IMR-90 (cell line): ENCODE measurements around the gene TNRC6A. TPM values are rescaled to one million over a fixed set of nuclear protein-coding genes. Genes with fewer than 3 reads are reported as not detected.

Source experiments
- ATAC-seq: fragments of 200-7000 bp; cut with Tn5 transposase; 2 replicates; pipeline ENCODE4 v1.9.1; 2020; ENCODE audit warnings: low read depth, mild to moderate bottlenecking, moderate library complexity
- BruUV-seq: library from RNA; stranded (reverse); fragments of 400-500 nt; replicated peaks from 2 replicates; lab custom pipeline; 2021; lab: Mats Ljungman, UMichigan
- CTCF ChIA-PET: fragments of 300-600 bp; formaldehyde crosslinking; extraction: SDS; loops from one replicate; lab custom pipeline; 2021; ENCODE audit warnings: antibody characterized with exemption; lab: Yijun Ruan, JAX
- POLR2A ChIA-PET: fragments of 300-600 bp; sonication (Branson Sonifier 250); formaldehyde crosslinking; loops from one replicate; lab custom pipeline; 2022; ENCODE audit warnings: antibody characterized with exemption; ENCODE audit not compliant: unreplicated experiment; lab: Charles Lee
- DNase-seq: peaks from one replicate; pipeline ENCODE4 v3.0.0; 2013
- H2AFZ ChIP-seq: replicated peaks from 2 replicates; pipeline ENCODE3; 2013; ENCODE audit warnings: low read length, mild to moderate bottlenecking; ENCODE audit not compliant: poor library complexity
- H2AK5ac ChIP-seq: 2 replicates; pipeline ENCODE4 v1.6.1; 2013; ENCODE audit warnings: low read depth, low read length, inconsistent platforms
- H2AK9ac ChIP-seq: replicated peaks from 2 replicates; pipeline ENCODE3; 2013; ENCODE audit warnings: mild to moderate bottlenecking, low read depth, low read length, moderate library complexity; ENCODE audit not compliant: poor library complexity
- H2BK120ac ChIP-seq: 2 replicates; pipeline ENCODE4 v1.6.1; 2013; ENCODE audit warnings: low read depth, low read length, inconsistent platforms
- H2BK15ac ChIP-seq: 3 replicates; pipeline ENCODE4 v1.6.1; 2013; ENCODE audit warnings: low read depth, low read length, inconsistent platforms
- H2BK20ac ChIP-seq: 2 replicates; pipeline ENCODE4 v1.6.1; 2013; ENCODE audit warnings: low read depth, mild to moderate bottlenecking, inconsistent platforms, low read length, moderate library complexity
- H2BK5ac ChIP-seq: 2 replicates; pipeline ENCODE4 v1.6.1; 2013; ENCODE audit warnings: mild to moderate bottlenecking, low read depth, low read length, inconsistent platforms; ENCODE audit not compliant: poor library complexity, severe bottlenecking
- H3K14ac ChIP-seq: replicated peaks from 2 replicates; pipeline ENCODE4 v1.6.1; 2013; ENCODE audit warnings: low read depth, low read length, inconsistent platforms
- H3K18ac ChIP-seq: 2 replicates; pipeline ENCODE4 v1.6.1; 2013; ENCODE audit warnings: low read depth, low read length, control low read depth
- H3K23ac ChIP-seq: 2 replicates; pipeline ENCODE4 v1.6.1; 2013; ENCODE audit warnings: low read depth, low read length, inconsistent platforms
- H3K27ac ChIP-seq: 2 replicates; pipeline ENCODE4 v1.5.1; 2013; ENCODE audit warnings: mild to moderate bottlenecking, control low read depth, low read length; ENCODE audit not compliant: insufficient read depth
- H3K27me3 ChIP-seq: 2 replicates; pipeline ENCODE4 v1.6.1; 2013; ENCODE audit warnings: low read length; ENCODE audit not compliant: control insufficient read depth, insufficient read depth
- H3K36me3 ChIP-seq: 2 replicates; pipeline ENCODE4 v1.6.1; 2013; ENCODE audit warnings: low read length, mixed read lengths; ENCODE audit not compliant: control insufficient read depth, insufficient read depth
- H3K4ac ChIP-seq: 2 replicates; pipeline ENCODE4 v1.6.1; 2013; ENCODE audit warnings: low read depth, low read length, inconsistent platforms
- H3K4me1 ChIP-seq: 2 replicates; pipeline ENCODE4 v1.6.1; 2013; ENCODE audit warnings: low read length, mixed read lengths; ENCODE audit not compliant: control insufficient read depth, insufficient read depth
- H3K4me2 ChIP-seq: 2 replicates; pipeline ENCODE4 v1.6.1; 2013; ENCODE audit warnings: low read depth, mild to moderate bottlenecking, control low read depth, low read length, moderate library complexity
- H3K4me3 ChIP-seq: 2 replicates; pipeline ENCODE4 v1.5.1; 2013; ENCODE audit warnings: low read depth, mild to moderate bottlenecking, control low read depth, low read length, moderate library complexity; ENCODE audit not compliant: insufficient read depth
- H3K56ac ChIP-seq: 2 replicates; pipeline ENCODE4 v1.6.1; 2013; ENCODE audit warnings: low read length, inconsistent platforms; ENCODE audit not compliant: insufficient read depth; ENCODE audit errors: extremely low read depth
- H3K79me1 ChIP-seq, 2 experiments: 2 replicates each; pipeline ENCODE4 v1.6.1; 2013; ENCODE audit warnings: low read length in 2 of 2, inconsistent platforms in 1 of 2, low read depth in 1 of 2
- H3K9ac ChIP-seq: 2 replicates; pipeline ENCODE4 v1.6.1; 2013; ENCODE audit warnings: low read depth, low read length, control low read depth
- H3K9me1 ChIP-seq: 2 replicates; pipeline ENCODE4 v1.6.1; 2013; ENCODE audit warnings: low read length, inconsistent platforms; ENCODE audit not compliant: insufficient read depth
- H3K9me3 ChIP-seq: 2 replicates; pipeline ENCODE4 v1.6.1; 2013; ENCODE audit warnings: low read length; ENCODE audit not compliant: control insufficient read depth, insufficient read depth
- H4K20me1 ChIP-seq: 2 replicates; pipeline ENCODE4 v1.6.1; 2013; ENCODE audit warnings: low read length, inconsistent platforms; ENCODE audit not compliant: insufficient read depth
- H4K5ac ChIP-seq: 2 replicates; pipeline ENCODE4 v1.6.1; 2013; ENCODE audit warnings: mild to moderate bottlenecking, low read depth, low read length, control low read depth
- H4K8ac ChIP-seq, 2 experiments: 2 replicates each; pipeline ENCODE4 v1.6.1; 2013; ENCODE audit warnings: low read depth in 2 of 2, low read length in 2 of 2, control low read depth in 1 of 2, inconsistent platforms in 1 of 2
- H4K91ac ChIP-seq: 2 replicates; pipeline ENCODE4 v1.6.1; 2013; ENCODE audit warnings: low read depth, low read length, inconsistent platforms; ENCODE audit not compliant: insufficient read depth
- CEBPB ChIP-seq: IDR thresholded peaks from 2 replicates; pipeline ENCODE4 v1.6.1; 2012; ENCODE audit warnings: low read depth, low read length, improper control_type of control experiment
- CHD1 ChIP-seq: IDR thresholded peaks from 2 replicates; pipeline ENCODE4 v1.6.1; 2012; ENCODE audit warnings: low read depth, low read length, improper control_type of control experiment
- FOS ChIP-seq: fragments of 150-350 bp; IDR thresholded peaks from 2 replicates; pipeline ENCODE4 v1.6.1; 2016; ENCODE audit warnings: low read depth, low read length
- MAZ ChIP-seq: IDR thresholded peaks from 2 replicates; pipeline ENCODE4 v1.6.1; 2012; ENCODE audit warnings: low read depth, mild to moderate bottlenecking, low read length, improper control_type of control experiment, moderate library complexity, borderline replicate concordance
- MXI1 ChIP-seq: IDR thresholded peaks from 2 replicates; pipeline ENCODE4 v1.6.1; 2012; ENCODE audit warnings: low read depth, mild to moderate bottlenecking, low read length, moderate library complexity, borderline replicate concordance
- NFE2L2 ChIP-seq: fragments of 150-350 bp; IDR thresholded peaks from 2 replicates; pipeline ENCODE4 v1.6.1; 2016; ENCODE audit warnings: low read depth, mild to moderate bottlenecking, low read length
- POLR2A ChIP-seq: IDR thresholded peaks from 2 replicates; pipeline ENCODE4 v1.6.1; 2012; ENCODE audit warnings: mild to moderate bottlenecking, low read depth, low read length
- RAD21 ChIP-seq: IDR thresholded peaks from 2 replicates; pipeline ENCODE4 v1.6.1; 2012; ENCODE audit warnings: low read length, improper control_type of control experiment
- SMC3 ChIP-seq: fragments of 150-350 bp; IDR thresholded peaks from 2 replicates; pipeline ENCODE4 v1.6.1; 2016; ENCODE audit warnings: low read depth, mild to moderate bottlenecking, antibody characterized with exemption, low read length, moderate library complexity
- WGBS, 2 experiments: methylation state at CpG; one replicate each; pipeline versions ENCODE4 v1.1.5 to v1.1.7; 2013; ENCODE audit warnings: missing lambda C conversion rate in 2 of 2; ENCODE audit not compliant: insufficient read length in 1 of 2; ENCODE audit errors: extremely low coverage in 2 of 2; 5-methylcytosine and 5-hydroxymethylcytosine counted together
- dilution Hi-C: fragments of 300-500 bp; cut with HindIII; formaldehyde crosslinking; loops from one replicate; pipeline ENCODE4 v1.14.3; 2018; ENCODE audit warnings: low sequenced_read_pairs; ENCODE audit not compliant: unreplicated experiment
- in situ Hi-C: fragments of 300-500 bp; cut with MboI; formaldehyde crosslinking; loops from 3 replicates; pipeline ENCODE4 v1.14.3; 2019; ENCODE audit warnings: low sequenced_read_pairs, inconsistent platforms, mixed read lengths
- intact Hi-C: fragments of 100-400 bp; cut with micrococcal nuclease; formaldehyde crosslinking; loops from 2 replicates; pipeline ENCODE4 v1.10.0; 2022
- polyA plus RNA-seq, 3 experiments: library from polyadenylated mRNA; depleted of rRNA; stranded (reverse); fragments of >200 nt; gene quantifications; 2 replicates each; pipeline ENCODE4 v1.2.3, GENCODE V29; 2012; ENCODE audit warnings: low replicate concordance in 1 of 3
- total RNA-seq: library from RNA; depleted of rRNA; stranded (reverse); fragments of >200 nt; gene quantifications from 2 replicates; pipeline ENCODE4 v1.2.3, GENCODE V29; 2012
- TF ChIP-seq, protein P1 (sequence below): fragments of 150-350 bp; IDR thresholded peaks from 2 replicates; pipeline ENCODE4 v1.6.1; 2017; ENCODE audit warnings: mild to moderate bottlenecking, antibody characterized with exemption, low read length, low read depth
- TF ChIP-seq, protein P2 (sequence below): conservative IDR thresholded peaks from 2 replicates; pipeline ENCODE4 v1.5.1; 2012; ENCODE audit warnings: mild to moderate bottlenecking, low read depth, low read length, improper control_type of control experiment
- TF ChIP-seq, protein P3 (sequence below): fragments of 150-350 bp; IDR thresholded peaks from 2 replicates; pipeline ENCODE4 v1.6.1; 2016; ENCODE audit warnings: low read depth, mild to moderate bottlenecking, low read length, moderate library complexity, borderline replicate concordance

TNRC6A gene
- total and polyA plus RNA-seq, 2 of the 4 experiments (the other 2 are of a cell fraction): 32.4 to 42.3 TPM

DNA sequence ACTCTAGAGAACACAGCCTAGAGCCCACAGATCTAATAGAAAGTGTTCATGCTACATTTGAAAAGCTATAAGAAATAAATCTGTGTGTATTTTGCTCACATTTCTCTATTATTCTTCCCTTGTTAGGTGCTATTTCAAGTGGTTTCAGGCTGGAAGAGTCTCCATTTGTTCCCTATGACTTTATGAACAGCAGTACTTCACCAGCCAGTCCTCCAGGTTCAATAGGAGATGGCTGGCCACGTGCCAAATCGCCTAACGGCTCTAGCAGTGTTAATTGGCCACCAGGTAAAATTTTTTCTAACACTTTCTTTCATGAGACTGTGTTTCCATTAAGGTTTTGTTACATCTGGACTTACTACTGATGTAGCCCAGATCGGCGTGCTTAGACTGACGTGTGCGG lies 85.6 kb downstream of the TNRC6A start:
- Histone ChIP-seq H4K20me1 (no peaks in the 10 kb centered on the region), H2BK20ac (no peak overlapping the region), H3K4me1 (peaks cover 5% of the 10 kb centered on the region; the same call in 1 of the 2 replicates), H3K4me2 (no peak overlapping the region), H4K5ac (no peak overlapping the region), H3K36me3 (peaks cover 64% of the 10 kb centered on the region), H3K9me3 (no peaks in the 10 kb centered on the region), H3K14ac (no peak overlapping the region), H2AFZ (no peak overlapping the region), H2BK5ac (no peak overlapping the region), H3K27ac (no peak overlapping the region), H3K23ac (no peak overlapping the region), H3K27me3 (no peaks in the 10 kb centered on the region), H4K91ac (no peak overlapping the region), H2AK9ac (no peak overlapping the region), H3K79me1 (peaks cover 8 to 24% of the 10 kb centered on the region in 2 experiments; a peak in 3 of 4 replicates), H3K4ac (no peak overlapping the region), H2BK15ac (no peak overlapping the region), H2BK120ac (no peak overlapping the region), H2AK5ac (no peak overlapping the region), H3K9me1 (peaks cover 8% of the 10 kb centered on the region; the same call in 1 of the 2 replicates), H3K18ac (no peak overlapping the region), H4K8ac (no peak overlapping the region), H3K9ac (no peak overlapping the region), H3K56ac (no peak overlapping the region), H3K4me3 (no peak overlapping the region)
- ATAC-seq: no peak
- dilution Hi-C loops: no loop called here
- intact Hi-C loops: no loop called here
- no peak for DNase-seq
- CTCF ChIA-PET: no interaction called here
- POLR2A ChIA-PET: no interaction called here
- TF ChIP-seq CEBPB (no peak), MAZ (no peak), POLR2A (no peak), MXI1 (no peak), FOS (no peak), RAD21 (no peak), SMC3 (no peak), CHD1 (no peak), NFE2L2 (no peak)
- TF ChIP-seq, protein P1, sequence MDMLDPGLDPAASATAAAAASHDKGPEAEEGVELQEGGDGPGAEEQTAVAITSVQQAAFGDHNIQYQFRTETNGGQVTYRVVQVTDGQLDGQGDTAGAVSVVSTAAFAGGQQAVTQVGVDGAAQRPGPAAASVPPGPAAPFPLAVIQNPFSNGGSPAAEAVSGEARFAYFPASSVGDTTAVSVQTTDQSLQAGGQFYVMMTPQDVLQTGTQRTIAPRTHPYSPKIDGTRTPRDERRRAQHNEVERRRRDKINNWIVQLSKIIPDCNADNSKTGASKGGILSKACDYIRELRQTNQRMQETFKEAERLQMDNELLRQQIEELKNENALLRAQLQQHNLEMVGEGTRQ: no peak
- TF ChIP-seq, protein P2, sequence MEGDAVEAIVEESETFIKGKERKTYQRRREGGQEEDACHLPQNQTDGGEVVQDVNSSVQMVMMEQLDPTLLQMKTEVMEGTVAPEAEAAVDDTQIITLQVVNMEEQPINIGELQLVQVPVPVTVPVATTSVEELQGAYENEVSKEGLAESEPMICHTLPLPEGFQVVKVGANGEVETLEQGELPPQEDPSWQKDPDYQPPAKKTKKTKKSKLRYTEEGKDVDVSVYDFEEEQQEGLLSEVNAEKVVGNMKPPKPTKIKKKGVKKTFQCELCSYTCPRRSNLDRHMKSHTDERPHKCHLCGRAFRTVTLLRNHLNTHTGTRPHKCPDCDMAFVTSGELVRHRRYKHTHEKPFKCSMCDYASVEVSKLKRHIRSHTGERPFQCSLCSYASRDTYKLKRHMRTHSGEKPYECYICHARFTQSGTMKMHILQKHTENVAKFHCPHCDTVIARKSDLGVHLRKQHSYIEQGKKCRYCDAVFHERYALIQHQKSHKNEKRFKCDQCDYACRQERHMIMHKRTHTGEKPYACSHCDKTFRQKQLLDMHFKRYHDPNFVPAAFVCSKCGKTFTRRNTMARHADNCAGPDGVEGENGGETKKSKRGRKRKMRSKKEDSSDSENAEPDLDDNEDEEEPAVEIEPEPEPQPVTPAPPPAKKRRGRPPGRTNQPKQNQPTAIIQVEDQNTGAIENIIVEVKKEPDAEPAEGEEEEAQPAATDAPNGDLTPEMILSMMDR: no peak
- TF ChIP-seq, protein P3, sequence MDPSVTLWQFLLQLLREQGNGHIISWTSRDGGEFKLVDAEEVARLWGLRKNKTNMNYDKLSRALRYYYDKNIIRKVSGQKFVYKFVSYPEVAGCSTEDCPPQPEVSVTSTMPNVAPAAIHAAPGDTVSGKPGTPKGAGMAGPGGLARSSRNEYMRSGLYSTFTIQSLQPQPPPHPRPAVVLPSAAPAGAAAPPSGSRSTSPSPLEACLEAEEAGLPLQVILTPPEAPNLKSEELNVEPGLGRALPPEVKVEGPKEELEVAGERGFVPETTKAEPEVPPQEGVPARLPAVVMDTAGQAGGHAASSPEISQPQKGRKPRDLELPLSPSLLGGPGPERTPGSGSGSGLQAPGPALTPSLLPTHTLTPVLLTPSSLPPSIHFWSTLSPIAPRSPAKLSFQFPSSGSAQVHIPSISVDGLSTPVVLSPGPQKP: no peak
- in situ Hi-C loops: no loop called here
- BruUV-seq: no TSS peak
- WGBS, 2 experiments: 100% methylated on average over 4 of the region's 7 CpGs; no CpG with 5 or more reads in 1 of the 2 experiments
